ENCODE measurements around the gene CRACR2B. TPM values are rescaled to one million over a fixed set of nuclear protein-coding genes. Genes with fewer than 3 reads are reported as not detected.

The CRACR2B gene
- total and polyA plus RNA-seq, 2 of the 13 experiments (the other 11 are each of a cell fraction or from before 2014, with no cell fraction given) = 14.9 to 21.0 TPM

DNA sequence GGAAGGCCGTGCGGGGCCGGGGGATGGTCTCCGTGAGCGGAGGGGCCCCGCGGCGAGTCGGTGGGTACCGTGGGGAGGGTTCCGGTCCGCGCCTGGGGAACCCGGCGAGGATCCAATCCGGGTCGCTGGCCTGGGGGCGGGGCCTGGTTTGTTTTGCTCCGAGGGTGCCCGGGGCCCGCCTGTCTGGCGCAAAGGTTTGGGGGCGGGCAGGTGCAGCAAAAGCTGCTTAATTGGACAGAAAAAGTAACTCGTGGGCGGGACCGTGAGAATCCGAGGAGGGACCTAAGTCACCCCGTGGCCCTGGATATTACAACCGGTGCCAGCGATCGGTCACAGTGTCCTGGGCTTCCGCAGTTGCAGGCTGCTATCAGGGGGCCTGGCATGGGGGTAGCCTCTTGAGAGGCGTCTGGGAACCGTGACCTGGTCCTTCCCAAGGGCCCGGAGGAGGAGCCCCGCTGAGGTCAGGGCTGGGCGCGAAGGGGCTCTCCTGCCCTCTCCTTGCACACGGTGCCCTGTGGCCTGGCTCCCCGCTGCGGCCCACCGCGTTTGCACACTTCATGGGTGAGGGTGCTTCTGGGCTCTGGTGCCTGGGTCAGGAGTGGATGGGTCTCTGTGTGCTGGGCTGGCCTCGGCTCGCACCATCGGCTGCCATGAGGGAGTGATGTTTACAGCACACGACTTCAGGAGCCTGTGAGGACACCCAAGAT, 7.6 kb upstream of the CRACR2B start (continued):
- TF ChIP-seq MED8 (CRISPR knock-in tag; IDR thresholded peaks at IDR 0.05; ENCODE audit: insufficient replicate concordance) (no peak), FOXA1 (IDR thresholded peaks at IDR 0.05) (no peak), FOXA1 (CRISPR knock-in tag; IDR thresholded peaks at IDR 0.05) (no peak), ETV5 (CRISPR knock-in tag; IDR thresholded peaks at IDR 0.05; ENCODE audit: borderline replicate concordance) (0 out of 2 replicates have a peak, but pooled peaks have one; percentile 1), SCMH1 (CRISPR knock-in tag; IDR thresholded peaks at IDR 0.05; ENCODE audit: borderline replicate concordance) (no peak), TOE1 (CRISPR knock-in tag; IDR thresholded peaks at IDR 0.05) (no peak), ZBTB21 (CRISPR knock-in tag; IDR thresholded peaks at IDR 0.05) (no peak), HMG20A (CRISPR knock-in tag; IDR thresholded peaks at IDR 0.05; ENCODE audit: borderline replicate concordance) (no peak), POLR2AphosphoS2 (IDR thresholded peaks at IDR 0.05; ENCODE audit: low read depth, low read length) (no peak), ZNF33B (CRISPR knock-in tag; IDR thresholded peaks at IDR 0.05) (no peak), ZNF83 (CRISPR knock-in tag; IDR thresholded peaks at IDR 0.05; ENCODE audit: borderline replicate concordance) (no peak), ARNT2 (CRISPR knock-in tag; IDR thresholded peaks at IDR 0.05; ENCODE audit: low read depth) (no peak), RNF2 (conservative IDR thresholded peaks at IDR 0.05; ENCODE audit: low read depth) (no peak), RFXAP (CRISPR knock-in tag; IDR thresholded peaks at IDR 0.05; ENCODE audit: borderline replicate concordance) (0 out of 2 replicates have a peak, but pooled peaks have one; percentile 12), ZSCAN22 (CRISPR knock-in tag; IDR thresholded peaks at IDR 0.05) (no peak), ZNF883 (CRISPR knock-in tag; IDR thresholded peaks at IDR 0.05; ENCODE audit: not compliant biosample characterization) (no peak), EP300 (IDR thresholded peaks at IDR 0.05; ENCODE audit: low read depth in 2 of 2, low read length in 2 of 2) (no peak), EP300 (CRISPR knock-in tag; IDR thresholded peaks at IDR 0.05; ENCODE audit: borderline replicate concordance) (no peak), POGZ (CRISPR knock-in tag; IDR thresholded peaks at IDR 0.05) (no peak), MAFG (CRISPR knock-in tag; IDR thresholded peaks at IDR 0.05) (no peak), ZNF644 (CRISPR knock-in tag; IDR thresholded peaks at IDR 0.05; ENCODE audit: low read depth) (no peak), AHR (CRISPR knock-in tag; IDR thresholded peaks at IDR 0.05) (no peak), ZNF703 (CRISPR knock-in tag; IDR thresholded peaks at IDR 0.05; ENCODE audit: borderline replicate concordance) (no peak), ZNF720 (CRISPR knock-in tag; IDR thresholded peaks at IDR 0.05) (no peak), ATF7-NPFF (CRISPR knock-in tag; IDR thresholded peaks at IDR 0.05; ENCODE audit: low read depth) (peak; percentile 27), BRD4 (CRISPR knock-in tag; IDR thresholded peaks at IDR 0.05) (no peak), HDAC2 (CRISPR knock-in tag; IDR thresholded peaks at IDR 0.05) (no peak), GTF2F1 (IDR thresholded peaks at IDR 0.05; ENCODE audit: low read length) (no peak), ZFP36L2 (CRISPR knock-in tag; IDR thresholded peaks at IDR 0.05) (no peak), ZNF878 (CRISPR knock-in tag; IDR thresholded peaks at IDR 0.05) (no peak)
- TF ChIP-seq, protein P1, sequence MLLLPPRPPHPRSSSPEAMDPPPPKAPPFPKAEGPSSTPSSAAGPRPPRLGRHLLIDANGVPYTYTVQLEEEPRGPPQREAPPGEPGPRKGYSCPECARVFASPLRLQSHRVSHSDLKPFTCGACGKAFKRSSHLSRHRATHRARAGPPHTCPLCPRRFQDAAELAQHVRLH (CRISPR knock-in tag; IDR thresholded peaks at IDR 0.05; ENCODE audit: borderline replicate concordance, low read depth) = no peak
- TF ChIP-seq, protein P2, sequence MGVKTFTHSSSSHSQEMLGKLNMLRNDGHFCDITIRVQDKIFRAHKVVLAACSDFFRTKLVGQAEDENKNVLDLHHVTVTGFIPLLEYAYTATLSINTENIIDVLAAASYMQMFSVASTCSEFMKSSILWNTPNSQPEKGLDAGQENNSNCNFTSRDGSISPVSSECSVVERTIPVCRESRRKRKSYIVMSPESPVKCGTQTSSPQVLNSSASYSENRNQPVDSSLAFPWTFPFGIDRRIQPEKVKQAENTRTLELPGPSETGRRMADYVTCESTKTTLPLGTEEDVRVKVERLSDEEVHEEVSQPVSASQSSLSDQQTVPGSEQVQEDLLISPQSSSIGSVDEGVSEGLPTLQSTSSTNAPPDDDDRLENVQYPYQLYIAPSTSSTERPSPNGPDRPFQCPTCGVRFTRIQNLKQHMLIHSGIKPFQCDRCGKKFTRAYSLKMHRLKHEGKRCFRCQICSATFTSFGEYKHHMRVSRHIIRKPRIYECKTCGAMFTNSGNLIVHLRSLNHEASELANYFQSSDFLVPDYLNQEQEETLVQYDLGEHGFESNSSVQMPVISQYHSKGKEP (CRISPR knock-in tag; IDR thresholded peaks at IDR 0.05) = no peak
- TF ChIP-seq, protein P3, sequence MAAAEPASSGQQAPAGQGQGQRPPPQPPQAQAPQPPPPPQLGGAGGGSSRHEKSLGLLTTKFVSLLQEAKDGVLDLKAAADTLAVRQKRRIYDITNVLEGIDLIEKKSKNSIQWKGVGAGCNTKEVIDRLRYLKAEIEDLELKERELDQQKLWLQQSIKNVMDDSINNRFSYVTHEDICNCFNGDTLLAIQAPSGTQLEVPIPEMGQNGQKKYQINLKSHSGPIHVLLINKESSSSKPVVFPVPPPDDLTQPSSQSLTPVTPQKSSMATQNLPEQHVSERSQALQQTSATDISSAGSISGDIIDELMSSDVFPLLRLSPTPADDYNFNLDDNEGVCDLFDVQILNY (CRISPR knock-in tag; conservative IDR thresholded peaks at IDR 0.05) = no peak

All from HepG2 (cell line).